GM12878 (cell line): Measurements from ENCODE around the gene KIF6. TPM values are rescaled to one million over a fixed set of nuclear protein-coding genes. Genes with fewer than 3 reads are reported as not detected.

Source experiments
- ATAC-seq: fragments of 200-7000 bp; cut with Tn5 transposase; 3 replicates; pipeline ENCODE4 v1.9.1; 2020; ENCODE audit warnings: mild to moderate bottlenecking, moderate library complexity
- BruUV-seq: library from RNA; stranded (reverse); fragments of 400-500 nt; replicated peaks from 2 replicates; lab custom pipeline; 2021; lab: Mats Ljungman, UMichigan
- CTCF ChIA-PET: fragments of 300-600 bp; sonication (Branson Sonifier 250); formaldehyde crosslinking; extraction: SDS; loops from one replicate; lab custom pipeline; 2021; ENCODE audit warnings: inconsistent platforms; lab: Yijun Ruan, JAX
- POLR2A ChIA-PET: fragments of 350-600 bp; formaldehyde crosslinking; extraction: SDS; loops from one replicate; lab custom pipeline; 2021; ENCODE audit warnings: inconsistent platforms; lab: Charles Lee
- RAD21 ChIA-PET: fragments of 300-600 bp; sonication (Branson Sonifier 250); formaldehyde crosslinking; loops from one replicate; lab custom pipeline; 2023; ENCODE audit warnings: antibody characterized with exemption; ENCODE audit not compliant: unreplicated experiment; lab: Charles Lee
- SMC1A ChIA-PET: fragments of 300-600 bp; sonication (Branson Sonifier 250); formaldehyde crosslinking; loops from one replicate; lab custom pipeline; 2023; ENCODE audit not compliant: unreplicated experiment, uncharacterized antibody; lab: Charles Lee
- DNase-seq: peaks from one replicate; pipeline ENCODE4 v3.0.0-alpha.2; 2011; ENCODE audit warnings: low read depth, low spot score
- FAIRE-seq: peaks from 3 replicates; lab custom pipeline; 2011; peaks lifted over from hg19 to GRCh38; lab: Jason Lieb, UNC
- H2AFZ ChIP-seq: 2 replicates; pipeline ENCODE4 v1.6.0; 2011; ENCODE audit warnings: low read depth, low read length, control low read depth; ENCODE audit not compliant: control insufficient read depth
- H3K27ac ChIP-seq: 2 replicates; pipeline ENCODE4 v1.5.1; 2011; ENCODE audit warnings: control low read depth; ENCODE audit not compliant: control insufficient read depth, insufficient read depth
- H3K27me3 ChIP-seq, 2 experiments: replicated peaks in 1 of 2; 2 replicates each; pipeline versions ENCODE4 v1.6.0 to v1.6.1; 2011; ENCODE audit warnings: low read length in 1 of 2; ENCODE audit not compliant: control insufficient read depth in 2 of 2, insufficient read depth in 2 of 2
- H3K36me3 ChIP-seq, 2 experiments: 2 replicates each; pipeline ENCODE4 v1.5.1; 2011; ENCODE audit warnings: low read length in 1 of 2; ENCODE audit not compliant: control insufficient read depth in 2 of 2, insufficient read depth in 2 of 2
- H3K4me1 ChIP-seq: 2 replicates; pipeline ENCODE4 v1.6.1; 2011; ENCODE audit warnings: mild to moderate bottlenecking, low read length, moderate library complexity, mixed read lengths; ENCODE audit not compliant: control insufficient read depth, insufficient read depth
- H3K4me2 ChIP-seq: 2 replicates; pipeline ENCODE4 v1.6.0; 2011; ENCODE audit warnings: control low read depth; ENCODE audit not compliant: control insufficient read depth, insufficient read depth
- H3K4me3 ChIP-seq: fragments of 200-600 bp; sonication (generic); 2 replicates; pipeline ENCODE4 v1.5.1; 2016
- H3K79me2 ChIP-seq: 2 replicates; pipeline ENCODE4 v1.6.0; 2011; ENCODE audit warnings: low read length; ENCODE audit not compliant: control insufficient read depth, insufficient read depth
- H3K9ac ChIP-seq: 2 replicates; pipeline ENCODE4 v1.8.0; 2011; ENCODE audit warnings: low read length, control low read depth, mixed read lengths; ENCODE audit not compliant: control insufficient read depth, insufficient read depth
- H3K9me3 ChIP-seq: replicated peaks from 3 replicates; pipeline ENCODE4 v1.5.1; 2011; ENCODE audit warnings: mild to moderate bottlenecking, low read length; ENCODE audit not compliant: control insufficient read depth, insufficient read depth
- H4K20me1 ChIP-seq: 2 replicates; pipeline ENCODE4 v1.6.0; 2011; ENCODE audit not compliant: control insufficient read depth, insufficient read depth
- BCL11A ChIP-seq: IDR thresholded peaks from 2 replicates; pipeline ENCODE4 v1.6.1; 2011; ENCODE audit warnings: low read depth, low read length
- CREB1 ChIP-seq: IDR thresholded peaks from 2 replicates; pipeline ENCODE4 v1.6.1; 2012; ENCODE audit warnings: low read depth, mild to moderate bottlenecking, inconsistent platforms
- EP300 ChIP-seq, 2 experiments: fragments of 150-350 bp in 1 of 2; IDR thresholded peaks; 2 replicates each; pipeline ENCODE4 v1.6.1; 2011 to 2012; ENCODE audit warnings: low read depth in 2 of 2, low read length in 2 of 2, borderline replicate concordance in 1 of 2, improper control_type of control experiment in 1 of 2, inconsistent platforms in 1 of 2; ENCODE audit not compliant: control insufficient read depth in 1 of 2
- IKZF2 ChIP-seq, 2 experiments: fragments of 450-650 bp; IDR thresholded peaks; 2 replicates each; pipeline ENCODE4 v1.6.1; 2017; ENCODE audit warnings: mild to moderate bottlenecking in 2 of 2, moderate library complexity in 2 of 2
- JUNB ChIP-seq: IDR thresholded peaks from 2 replicates; pipeline ENCODE4 v1.6.1; 2016; ENCODE audit warnings: antibody characterized with exemption, mild to moderate bottlenecking
- KAT2A ChIP-seq: conservative IDR thresholded peaks from 2 replicates; pipeline ENCODE4 v1.6.1; 2011; ENCODE audit warnings: low read depth, low read length; ENCODE audit not compliant: control insufficient read depth
- MTA3 ChIP-seq: IDR thresholded peaks from 2 replicates; pipeline ENCODE4 v1.6.1; 2012; ENCODE audit warnings: low read length, inconsistent platforms, borderline replicate concordance
- NFYB ChIP-seq: IDR thresholded peaks from 2 replicates; pipeline ENCODE4 v1.6.1; 2011; ENCODE audit warnings: low read depth, mild to moderate bottlenecking, low read length, improper control_type of control experiment, moderate library complexity; ENCODE audit not compliant: insufficient read depth
- NR2C1 ChIP-seq: fragments of 450-650 bp; IDR thresholded peaks from 2 replicates; pipeline ENCODE4 v1.6.1; 2017; ENCODE audit warnings: antibody characterized with exemption, mild to moderate bottlenecking, moderate library complexity
- PML ChIP-seq: IDR thresholded peaks from 2 replicates; pipeline ENCODE4 v1.6.1; 2012; ENCODE audit warnings: low read length, inconsistent platforms
- POLR2AphosphoS2 ChIP-seq: IDR thresholded peaks from 2 replicates; pipeline ENCODE4 v1.6.1; 2011; ENCODE audit warnings: low read depth, mild to moderate bottlenecking, low read length, improper control_type of control experiment, moderate library complexity
- RAD21 ChIP-seq: IDR thresholded peaks from 2 replicates; pipeline ENCODE4 v1.6.1; 2011; ENCODE audit warnings: mild to moderate bottlenecking, low read depth, low read length, moderate library complexity; ENCODE audit not compliant: insufficient read depth
- SKIL ChIP-seq: fragments of 450-650 bp; IDR thresholded peaks from 2 replicates; pipeline ENCODE4 v1.6.1; 2017; ENCODE audit warnings: mild to moderate bottlenecking, low read depth, inconsistent platforms; ENCODE audit not compliant: poor library complexity, severe bottlenecking
- TCF12 ChIP-seq: IDR thresholded peaks from 2 replicates; pipeline ENCODE4 v1.6.1; 2011; ENCODE audit warnings: low read depth, mild to moderate bottlenecking, low read length
- TCF7 ChIP-seq: IDR thresholded peaks from 2 replicates; pipeline ENCODE4 v1.6.1; 2014; ENCODE audit warnings: antibody characterized with exemption, borderline replicate concordance
- WGBS: methylation state at CpG from one replicate; pipeline ENCODE4 v1.1.6; 2016; ENCODE audit warnings: low lambda C conversion rate; ENCODE audit not compliant: insufficient replicate concordance, insufficient coverage; ENCODE audit errors: missing lambda C conversion rate; 5-methylcytosine and 5-hydroxymethylcytosine counted together
- in situ Hi-C: fragments of 300-500 bp; cut with MboI; formaldehyde crosslinking; loops from 9 replicates; pipeline ENCODE4 v1.14.3; 2018; ENCODE audit warnings: mixed read lengths
- intact Hi-C: fragments of 100-400 bp; cut with micrococcal nuclease; formaldehyde crosslinking; loops from one replicate; pipeline ENCODE4 v1.14.2; 2022; ENCODE audit not compliant: unreplicated experiment
- polyA plus RNA-seq, 11 experiments: library from polyadenylated mRNA; depleted of rRNA in 4 of 11; unstranded in 6 of 11; stranded (reverse) in 5 of 11; fragments of >200 nt; fragmentation: Nextera tagmentation in 4 of 11; fragmentation: Illumina TruSeq in 1 of 11; extraction: Ambion mirVana in 4 of 11; extraction: Trizol in 1 of 11; gene quantifications; 1 replicate in 1 of 11; 2 replicates in 10 of 11; pipeline versions ENCODE4 v1.2.1 to v1.2.3, GENCODE V29; 2011 to 2016; ENCODE audit warnings: inconsistent platforms in 2 of 11, missing spikeins in 2 of 11, low read depth in 1 of 11
- total RNA-seq, 4 experiments: library from RNA; depleted of rRNA in 3 of 4; stranded (reverse); fragments of >200 nt in 3 of 4; fragmentation: Illumina TruSeq in 1 of 4; extraction: Trizol in 1 of 4; gene quantifications; 2 replicates each; pipeline versions ENCODE4 v1.2.1 to v1.2.3, GENCODE V29; 2013 to 2021
- TF ChIP-seq, protein P1 (sequence below): fragments of 450-650 bp; IDR thresholded peaks from 2 replicates; pipeline ENCODE4 v1.6.1; 2014; ENCODE audit warnings: mild to moderate bottlenecking

Gene KIF6
- total and polyA plus RNA-seq, 10 of the 15 experiments (the other 5 are each of a cell fraction or from before 2014, with no cell fraction given), result 0.09 to 1.0 (median 0.28) TPM

- ChIA-PET SMC1A (interaction anchor here (1.1 to 1.4 kb wide), 2 partner anchors 41 to 42 kb away, joined by 3 to 4 read pairs; no protein-coding TSS in a partner anchor), RAD21 (no interaction called here), POLR2A (interaction anchor here (0.5 to 0.8 kb wide), 2 partner anchors 16 to 31 kb away, joined by 3 to 7 read pairs; no protein-coding TSS in a partner anchor), CTCF (no interaction called here)
- 35% methylated on average over 7 of the region's 7 CpGs for WGBS
- FAIRE-seq, result no peak
- Histone ChIP-seq H2AFZ (no peak overlapping the region), H3K9ac (no peak overlapping the region), H3K27ac (no peak overlapping the region), H3K9me3 (no peaks in the 10 kb centered on the region), H3K4me2 (no peak overlapping the region), H4K20me1 (no peaks in the 10 kb centered on the region), H3K36me3 (no peaks in the 10 kb centered on the region), H3K79me2 (no peaks in the 10 kb centered on the region), H3K4me3 (no peak overlapping the region), H3K27me3 (no peaks in the 10 kb centered on the region; a peak in 1 of 4 replicates), H3K4me1 (no peaks in the 10 kb centered on the region)
- TF ChIP-seq TCF12, result no peak
- in situ Hi-C loops (no loop called here), intact Hi-C loops (no loop called here)
- no TSS peak for BruUV-seq
- no peak for DNase-seq
- ATAC-seq, result no peak
Measured at GRCh38 chr6:39494998-39495397, 230.2 kb downstream of the KIF6 start.

DNA sequence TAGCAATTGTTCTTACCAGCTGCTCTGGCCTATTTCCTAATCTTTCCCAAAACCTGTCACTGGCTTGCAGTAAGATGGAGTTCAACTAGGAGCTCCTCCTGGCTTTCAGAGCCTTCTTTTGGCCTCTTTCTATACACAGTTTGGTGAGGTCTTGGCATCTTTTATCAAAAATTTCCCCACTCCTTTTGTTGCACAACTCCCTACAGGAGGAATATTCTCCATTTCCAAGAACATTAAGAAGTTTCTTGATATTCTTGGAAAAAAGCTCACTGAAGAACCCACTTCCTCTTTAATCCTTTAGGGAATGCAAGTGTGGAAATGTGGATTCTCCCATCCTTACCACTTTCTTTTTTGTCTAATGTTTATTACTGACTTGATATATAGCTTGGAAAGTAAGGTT is 231.4 kb downstream of the KIF6 start:
- Histone ChIP-seq H2AFZ (no peak overlapping the region), H3K79me2 (no peaks in the 10 kb centered on the region), H3K4me1 (no peaks in the 10 kb centered on the region), H3K9ac (no peak overlapping the region), H3K4me2 (no peak overlapping the region), H4K20me1 (no peaks in the 10 kb centered on the region), H3K27me3 (no peaks in the 10 kb centered on the region; a peak in 1 of 4 replicates), H3K9me3 (no peaks in the 10 kb centered on the region), H3K4me3 (no peak overlapping the region), H3K36me3 (no peaks in the 10 kb centered on the region), H3K27ac (no peak overlapping the region)
- CTCF ChIA-PET, result interaction anchor here (0.9 to 1.0 kb wide), 2 partner anchors 14 to 22 kb away, joined by 3 read pairs; no protein-coding TSS in a partner anchor
- DNase-seq (no peak), FAIRE-seq (no peak), ATAC-seq (no peak)
- POLR2A ChIA-PET, result no interaction called here
- in situ Hi-C loops, result no loop called here
- intact Hi-C loops, result no loop called here
- RAD21 ChIA-PET, result no interaction called here
- no TSS peak for BruUV-seq
- SMC1A ChIA-PET, result interaction anchor here (0.8 to 1.2 kb wide), 4 partner anchors 8 to 209 kb away, joined by 3 to 4 read pairs (median 3); no protein-coding TSS in a partner anchor
- TF ChIP-seq KAT2A (no peak), EP300 (IDR thresholded peaks at IDR 0.05; ENCODE audit: borderline replicate concordance in 1 of 2, control insufficient read depth in 1 of 2, low read depth in 2 of 2, low read length in 2 of 2) (no peak), JUNB (no peak), RAD21 (no peak), NFYB (no peak), SKIL (no peak), NR2C1 (no peak), MTA3 (no peak), PML (no peak), TCF7 (no peak), IKZF2 (IDR thresholded peaks at IDR 0.05) (no peak), BCL11A (no peak), POLR2AphosphoS2 (no peak), CREB1 (no peak)
- TF ChIP-seq, protein P1, sequence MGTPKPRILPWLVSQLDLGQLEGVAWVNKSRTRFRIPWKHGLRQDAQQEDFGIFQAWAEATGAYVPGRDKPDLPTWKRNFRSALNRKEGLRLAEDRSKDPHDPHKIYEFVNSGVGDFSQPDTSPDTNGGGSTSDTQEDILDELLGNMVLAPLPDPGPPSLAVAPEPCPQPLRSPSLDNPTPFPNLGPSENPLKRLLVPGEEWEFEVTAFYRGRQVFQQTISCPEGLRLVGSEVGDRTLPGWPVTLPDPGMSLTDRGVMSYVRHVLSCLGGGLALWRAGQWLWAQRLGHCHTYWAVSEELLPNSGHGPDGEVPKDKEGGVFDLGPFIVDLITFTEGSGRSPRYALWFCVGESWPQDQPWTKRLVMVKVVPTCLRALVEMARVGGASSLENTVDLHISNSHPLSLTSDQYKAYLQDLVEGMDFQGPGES, result no peak
